Pancreas (tissue), 10 donors: Measurements from ENCODE around the gene KBTBD2. TPM values are rescaled to one million over a fixed set of nuclear protein-coding genes. Genes with fewer than 3 reads are reported as not detected.
A peak's percentile ranks its signal among the peaks of the same experiment; 100 is the strongest.

Experiments
- ATAC-seq, 4 donors: fragments of 200-7000 bp; cut with Tn5 transposase; one replicate each; pipeline versions ENCODE4 v1.8.0 to v1.9.1; 2020; ENCODE audit warnings: mild to moderate bottlenecking in 4 of 4, moderate library complexity in 4 of 4
- DNase-seq, 6 donors: peaks; one replicate each; pipeline ENCODE4 v3.0.0-alpha.2; 2020
- FAIRE-seq: peaks from 2 replicates; lab custom pipeline; 2012; peaks lifted over from hg19 to GRCh38; lab: Jason Lieb, UNC
- H3K27ac ChIP-seq, 4 donors: fragments of 200-600 bp; sonication (generic); 1 replicate in 3 of 4; 2 replicates in 1 of 4; pipeline versions ENCODE4 v1.5.0 to v1.8.0; 2020
- H3K27me3 ChIP-seq, 4 donors: fragments of 200-600 bp; one replicate each; pipeline ENCODE4 v1.8.0; 2021
- H3K36me3 ChIP-seq, 3 donors: fragments of 200-600 bp; sonication (generic) in 1 of 3; one replicate each; pipeline versions ENCODE4 v1.5.0 to v1.8.0; 2020 to 2021
- H3K4me1 ChIP-seq, 3 donors: fragments of 200-600 bp; one replicate each; pipeline ENCODE4 v1.8.0; 2021
- H3K4me3 ChIP-seq, 4 donors: fragments of 200-600 bp; sonication (generic) in 2 of 4; one replicate each; pipeline versions ENCODE4 v1.5.0 to v1.8.0; 2020 to 2021
- H3K9me3 ChIP-seq, 4 donors: fragments of 200-600 bp; one replicate each; pipeline ENCODE4 v1.8.0; 2021
- WGBS, 2 donors: extraction: QIAGEN DNeasy Blood & Tissue Kit; methylation state at CpG; one replicate each; pipeline ENCODE4 v1.1.7; 2013; 5-methylcytosine and 5-hydroxymethylcytosine counted together
- intact Hi-C, 3 donors: fragments of 100-400 bp; cut with DNase I; formaldehyde crosslinking; loops; one replicate each; pipeline versions ENCODE4 v1.11.1 to v1.14.2; 2022
- polyA plus RNA-seq, 2 donors: library from polyadenylated mRNA; stranded (reverse); fragments of 200-250 nt; gene quantifications; one replicate each; pipeline ENCODE4 v1.2.3, GENCODE V29; 2013
- total RNA-seq, 6 donors: library from RNA; stranded (reverse); fragmentation: NEBNext Ultra II Directional in 4 of 6; extraction: Animal tissue kit (Norgen Biotek cat#: 25700) in 4 of 6; gene quantifications; one replicate each; pipeline versions ENCODE4 v1.2.1 to v1.2.4, GENCODE V29; 2021 to 2023
- TF ChIP-seq, protein P1 (sequence below), 4 donors: fragments of 200-600 bp; sonication (generic) in 3 of 4; IDR thresholded peaks; one replicate each; pipeline versions ENCODE4 v1.5.0 to v1.8.0; 2021; ENCODE audit warnings: antibody characterized with exemption in 4 of 4
- donor health status: healthy with polysubstance abuse.
- donor health status: DM: no; HTN: no; CAD: no; lungs with moderate emphysema.
- donor health status: DM: no; HTN: no; CAD: no.
- donor health status: control.
- donor health status: control.
- donor health status: Bipolar disorder and iron deficiency.
- donor health status: DM: yes; HTN: yes; CAD: no.
- donor health status: DM: no; HTN: no; CAD: no.
- donor health status: DM: no; HTN: no; CAD: no.
- donor health status: DM: yes; HTN: yes; CAD: no.

The KBTBD2 gene
- total and polyA plus RNA-seq, 8 donors = 6.3 to 18.1 (median 7.5) TPM

DNA sequence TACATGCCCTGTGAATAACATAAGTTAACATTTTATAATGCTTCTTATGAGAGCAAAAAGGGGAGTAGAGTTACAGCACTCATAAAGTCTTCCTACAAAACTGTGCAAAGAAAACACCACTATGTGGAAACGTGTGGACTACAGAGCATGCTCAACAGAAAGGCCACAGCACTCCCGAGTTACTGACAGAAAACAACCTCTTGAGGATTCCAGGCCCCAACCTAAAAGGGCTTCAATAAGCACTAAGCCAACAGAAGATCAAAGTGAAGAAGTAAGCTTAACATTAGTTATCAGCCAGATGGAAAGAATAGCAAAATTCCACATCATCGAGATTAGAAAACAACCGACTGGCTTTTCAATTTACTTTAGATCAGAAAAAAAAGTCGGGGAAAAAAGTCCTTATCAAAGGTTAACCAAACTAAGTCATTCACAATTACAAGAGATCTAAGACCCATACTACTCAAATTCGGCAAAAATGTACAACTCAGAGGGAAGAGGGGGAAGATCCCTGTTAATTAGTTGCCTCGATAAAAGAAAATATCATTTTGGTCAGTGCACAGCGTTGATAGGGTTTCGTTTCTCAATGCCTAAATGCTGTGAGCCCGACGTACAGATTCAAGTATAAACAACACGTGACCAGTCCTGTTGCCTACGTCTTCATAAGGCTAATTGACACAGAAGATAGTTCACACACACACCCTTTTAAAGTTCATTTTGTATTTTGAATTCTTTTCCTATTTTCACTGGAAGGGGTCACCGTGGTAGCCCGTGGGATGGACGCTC is 1.4 kb downstream of the KBTBD2 start:
- Histone ChIP-seq H3K36me3 (no peaks in the 10 kb centered on the region), H3K9me3 (no peaks in the 10 kb centered on the region), H3K27ac (peak overlapping the region; percentile 73 to 99 (median 94)), H3K4me1 (peaks cover 13 to 40% (median 40%) of the 10 kb centered on the region in 3 donors), H3K4me3 (peak overlapping the region; percentile 23 to 87 (median 82)), H3K27me3 (no peaks in the 10 kb centered on the region)
- TF ChIP-seq, protein P1, sequence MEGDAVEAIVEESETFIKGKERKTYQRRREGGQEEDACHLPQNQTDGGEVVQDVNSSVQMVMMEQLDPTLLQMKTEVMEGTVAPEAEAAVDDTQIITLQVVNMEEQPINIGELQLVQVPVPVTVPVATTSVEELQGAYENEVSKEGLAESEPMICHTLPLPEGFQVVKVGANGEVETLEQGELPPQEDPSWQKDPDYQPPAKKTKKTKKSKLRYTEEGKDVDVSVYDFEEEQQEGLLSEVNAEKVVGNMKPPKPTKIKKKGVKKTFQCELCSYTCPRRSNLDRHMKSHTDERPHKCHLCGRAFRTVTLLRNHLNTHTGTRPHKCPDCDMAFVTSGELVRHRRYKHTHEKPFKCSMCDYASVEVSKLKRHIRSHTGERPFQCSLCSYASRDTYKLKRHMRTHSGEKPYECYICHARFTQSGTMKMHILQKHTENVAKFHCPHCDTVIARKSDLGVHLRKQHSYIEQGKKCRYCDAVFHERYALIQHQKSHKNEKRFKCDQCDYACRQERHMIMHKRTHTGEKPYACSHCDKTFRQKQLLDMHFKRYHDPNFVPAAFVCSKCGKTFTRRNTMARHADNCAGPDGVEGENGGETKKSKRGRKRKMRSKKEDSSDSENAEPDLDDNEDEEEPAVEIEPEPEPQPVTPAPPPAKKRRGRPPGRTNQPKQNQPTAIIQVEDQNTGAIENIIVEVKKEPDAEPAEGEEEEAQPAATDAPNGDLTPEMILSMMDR (IDR thresholded peaks at IDR 0.05) = no peak
- intact Hi-C loops = no loop called here
- ATAC-seq (peak in 2 of 4 donors; percentile 43 to 45), FAIRE-seq (no peak), DNase-seq (peak in 1 of 6 donors; percentile 28)
- WGBS, 2 donors = 0% methylated on average over 16 of the region's 16 CpGs

DNA sequence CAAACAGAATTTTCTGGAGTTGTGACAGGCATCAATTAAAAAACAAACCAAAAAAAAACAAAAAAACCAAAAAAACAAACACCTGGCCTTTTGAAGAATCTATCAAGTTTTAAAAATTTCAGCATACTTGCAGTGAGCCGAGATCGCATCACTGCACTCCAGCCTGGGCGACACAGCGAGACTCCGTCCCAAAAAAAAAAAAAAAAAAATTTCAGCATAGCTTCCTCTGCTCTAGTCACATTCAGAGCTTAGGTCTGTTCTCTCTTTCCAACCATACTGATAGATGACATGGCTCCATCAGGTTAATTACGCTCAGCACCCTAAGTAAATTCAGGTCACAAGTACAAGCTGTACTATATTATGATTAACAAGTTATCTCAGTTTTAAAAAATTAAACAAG is 3.1 kb downstream of the KBTBD2 start:
- 93 to 97% methylated on average over 6 of the region's 6 CpGs for WGBS, 2 donors
- FAIRE-seq = no peak
- Histone ChIP-seq H3K4me3 (no peak overlapping the region), H3K27ac (no peak overlapping the region), H3K27me3 (no peaks in the 10 kb centered on the region), H3K4me1 (peaks cover 13 to 51% (median 46%) of the 10 kb centered on the region in 3 donors), H3K9me3 (no peaks in the 10 kb centered on the region), H3K36me3 (no peaks in the 10 kb centered on the region)
- ATAC-seq = no peak
- no peak for DNase-seq
- TF ChIP-seq, protein P1 (IDR thresholded peaks at IDR 0.05) = no peak
- intact Hi-C loops = no loop called here

DNA sequence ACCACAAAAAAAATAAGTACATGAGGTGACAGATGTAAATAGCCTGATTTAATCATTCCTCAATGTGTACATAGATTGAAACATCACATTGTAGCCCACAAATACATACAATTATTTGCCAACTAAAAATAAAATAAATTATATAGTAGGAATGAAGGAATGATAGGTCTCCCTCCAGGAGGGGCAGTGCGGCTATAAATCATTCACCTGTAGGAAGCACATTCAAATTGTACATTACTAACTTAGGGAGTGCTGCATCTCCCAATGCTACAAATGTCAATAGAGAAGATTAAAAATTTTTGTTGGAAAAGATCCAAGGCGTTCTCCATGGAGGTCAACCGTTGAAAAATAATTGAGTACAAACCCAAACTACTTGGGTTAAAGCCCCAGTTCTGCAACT is 4.2 kb downstream of the KBTBD2 start:
- Histone ChIP-seq H3K27me3 (no peaks in the 10 kb centered on the region), H3K36me3 (no peaks in the 10 kb centered on the region), H3K27ac (no peak overlapping the region), H3K4me1 (peaks cover 13 to 53% (median 36%) of the 10 kb centered on the region in 3 donors), H3K9me3 (no peaks in the 10 kb centered on the region), H3K4me3 (no peak overlapping the region)
- TF ChIP-seq, protein P1 (IDR thresholded peaks at IDR 0.05) = no peak
- intact Hi-C loops = no loop called here
- 34 to 40% methylated on average over 3 of the region's 3 CpGs for WGBS, 2 donors
- FAIRE-seq (no peak), DNase-seq (no peak), ATAC-seq (no peak)

DNA sequence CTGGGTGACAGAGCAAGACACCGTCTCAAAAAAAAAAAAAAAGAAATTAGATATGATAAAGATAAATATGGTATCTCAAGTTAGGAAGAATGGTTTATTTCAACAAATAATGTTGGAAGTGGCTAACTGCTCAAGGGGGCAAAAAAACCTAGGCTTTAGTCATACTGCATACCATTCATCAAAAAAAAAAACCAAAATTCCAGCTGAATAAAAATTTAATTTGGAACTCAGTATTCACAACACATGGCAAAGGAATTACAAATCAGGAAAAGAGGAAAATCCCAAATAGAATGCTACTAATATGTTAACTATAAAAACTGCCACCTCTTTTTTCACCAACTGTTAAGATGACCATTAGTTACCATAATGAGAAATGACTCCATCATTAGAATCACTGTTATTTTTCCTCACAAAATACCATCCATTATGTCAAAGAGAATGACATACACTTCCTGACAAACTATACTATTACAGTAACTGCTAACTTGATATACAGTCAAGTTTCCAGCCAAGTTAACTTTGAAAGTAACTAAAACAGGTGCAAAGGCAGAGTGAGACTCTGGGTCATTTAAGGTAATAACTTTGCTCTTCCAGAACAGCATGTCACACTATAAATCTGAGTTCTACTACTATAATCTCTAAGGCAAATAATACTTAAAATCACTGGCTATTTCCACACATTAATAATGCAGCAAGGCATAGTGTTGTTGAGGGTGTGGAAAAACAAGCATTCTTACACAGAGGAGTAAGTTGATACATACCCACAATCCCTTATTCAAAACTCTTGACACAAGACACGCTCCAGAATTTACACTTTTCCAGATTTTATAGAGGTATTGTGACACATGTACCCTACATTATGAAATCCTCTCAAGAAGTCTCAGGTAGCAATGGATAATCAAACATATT is 10.2 kb downstream of the KBTBD2 start:
- no peak for FAIRE-seq
- WGBS, 2 donors = 41 to 59% methylated on average over 2 of the region's 2 CpGs
- Histone ChIP-seq H3K4me1 (peaks cover 5 to 34% (median 33%) of the 10 kb centered on the region in 3 donors), H3K36me3 (no peaks in the 10 kb centered on the region), H3K4me3 (no peak overlapping the region), H3K27ac (no peak overlapping the region), H3K9me3 (no peaks in the 10 kb centered on the region), H3K27me3 (no peaks in the 10 kb centered on the region)
- ATAC-seq = peak in 2 of 4 donors; percentile 28 to 29
- DNase-seq = no peak
- intact Hi-C loops = no loop called here
- TF ChIP-seq, protein P1 (IDR thresholded peaks at IDR 0.05) = no peak
